ENCODE results near the gene MALL.
"Not testable (repeated sequence)": the region's sequence is repeated elsewhere in the genome, so short reads cannot be mapped to it uniquely, and the experiment has no call there.

The MALL gene

DNA sequence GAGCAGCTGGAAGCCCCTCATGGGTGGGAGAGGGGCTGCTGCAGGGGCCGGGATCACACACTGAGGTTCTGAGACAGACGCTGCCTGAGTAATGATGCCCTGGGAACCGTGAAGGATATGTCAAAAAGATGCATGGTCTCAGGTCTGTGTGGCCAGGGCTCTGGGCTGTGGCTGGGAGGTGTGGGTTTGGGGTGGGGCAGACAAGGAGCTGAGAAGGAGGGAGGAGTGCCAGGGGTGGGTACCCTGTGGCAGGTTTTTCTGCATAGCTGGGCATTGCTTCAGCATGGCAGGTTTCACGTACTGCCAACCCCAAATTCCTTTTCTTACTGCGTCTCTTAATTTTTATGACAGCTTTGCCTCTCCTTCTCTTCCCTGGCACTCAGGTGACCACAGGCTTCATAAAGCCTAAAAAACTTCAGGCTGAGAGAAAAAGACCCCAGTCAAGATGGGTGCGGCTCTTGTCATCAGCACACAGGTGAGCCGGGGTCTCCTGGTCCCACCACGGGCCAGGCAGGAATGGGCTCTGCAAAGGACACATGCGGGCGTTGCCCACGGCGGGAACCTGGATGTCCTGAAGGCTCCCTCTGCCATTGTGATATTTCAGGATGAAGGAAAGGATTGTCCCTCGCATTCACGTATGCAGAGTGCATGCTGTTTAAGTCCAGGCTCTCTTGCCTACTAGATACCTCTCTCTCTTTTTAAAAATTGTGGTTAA lies 18.0 kb downstream of the MALL start:
- DNase-seq, result no peak

DNA sequence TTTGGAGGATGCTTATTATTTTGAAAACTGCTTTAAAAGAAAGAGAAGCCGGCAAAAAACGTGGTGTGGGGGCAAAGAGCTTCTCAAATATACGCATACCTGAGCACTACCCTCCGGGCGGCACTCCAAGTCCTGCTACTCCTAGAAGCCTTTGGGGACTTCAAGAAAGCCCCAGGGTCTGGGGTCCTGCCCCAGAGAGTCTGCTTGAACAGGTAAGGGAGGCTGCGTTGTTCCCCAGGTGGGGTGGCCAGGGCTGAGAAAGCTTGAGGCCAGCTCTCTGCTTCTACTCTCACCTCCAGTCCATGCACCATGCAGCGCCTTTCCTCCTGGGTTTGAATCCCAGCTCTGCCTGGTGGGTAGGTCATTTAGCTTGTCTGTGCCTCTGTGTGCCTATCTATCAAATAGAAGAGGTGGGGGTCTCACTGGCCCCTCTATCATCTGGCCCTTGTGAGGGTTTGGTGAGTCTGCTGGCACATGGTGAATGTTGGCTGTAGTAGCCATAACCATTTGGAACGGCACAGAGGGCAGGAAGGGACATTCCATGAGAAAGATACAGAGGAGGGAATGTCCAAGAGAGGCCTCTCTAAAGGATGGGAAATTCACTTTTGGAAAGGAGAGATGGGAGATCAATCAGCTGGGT lies 19.5 kb downstream of the MALL start:
- DNase-seq, result no peak

DNA sequence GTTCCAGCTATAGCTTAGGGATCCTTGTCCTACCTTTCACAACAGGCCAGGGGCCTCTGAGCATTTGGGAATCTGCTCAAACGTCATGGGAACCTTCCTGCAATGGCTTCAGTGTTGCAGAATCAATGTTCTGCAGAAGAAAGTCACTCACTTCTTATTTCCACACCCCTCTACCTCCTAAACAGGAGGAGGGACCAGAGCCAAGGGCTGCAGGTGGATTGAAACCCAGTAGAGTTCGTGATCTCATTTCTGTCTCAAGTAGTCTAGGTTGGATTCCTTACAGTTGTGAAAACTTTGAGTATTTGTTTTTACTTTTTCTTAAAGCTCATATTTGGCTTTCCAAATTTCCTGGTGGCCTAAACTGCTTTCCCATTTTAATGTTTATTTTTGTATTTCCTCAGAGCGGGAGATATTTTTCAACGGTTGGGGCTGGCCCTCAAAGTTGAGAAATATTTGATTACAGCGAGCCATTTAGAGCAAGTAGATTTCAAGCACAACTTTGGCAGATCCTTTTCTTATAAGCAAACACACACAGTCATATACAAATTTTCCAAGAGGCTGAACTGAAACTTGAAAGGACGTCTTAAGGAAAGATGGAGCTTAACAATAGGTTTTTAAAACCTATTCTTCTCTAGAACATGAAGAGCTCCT lies 20.6 kb downstream of the MALL start:
- not testable (repeated sequence) for DNase-seq

DNA sequence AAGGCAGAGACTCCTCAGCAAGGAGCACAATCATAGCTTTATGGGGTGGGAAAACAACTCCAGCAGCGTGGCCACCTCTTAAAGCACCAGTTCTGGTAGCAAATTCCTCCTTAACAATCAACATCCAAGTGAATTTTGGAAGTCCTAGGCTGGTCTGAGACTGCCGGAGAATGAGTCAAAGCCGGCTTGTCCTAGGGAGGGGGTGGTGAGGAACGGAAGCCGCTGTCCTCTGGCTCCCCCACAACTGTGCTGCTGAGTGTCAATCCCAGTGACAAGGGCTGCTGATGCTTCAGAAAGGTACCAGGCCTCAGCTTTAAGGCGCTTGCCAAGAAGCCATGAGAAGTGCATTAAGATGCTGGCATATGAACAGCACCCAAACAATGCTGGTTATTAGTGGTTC lies 21.7 kb downstream of the MALL start:
- not testable (repeated sequence) for DNase-seq

DNA sequence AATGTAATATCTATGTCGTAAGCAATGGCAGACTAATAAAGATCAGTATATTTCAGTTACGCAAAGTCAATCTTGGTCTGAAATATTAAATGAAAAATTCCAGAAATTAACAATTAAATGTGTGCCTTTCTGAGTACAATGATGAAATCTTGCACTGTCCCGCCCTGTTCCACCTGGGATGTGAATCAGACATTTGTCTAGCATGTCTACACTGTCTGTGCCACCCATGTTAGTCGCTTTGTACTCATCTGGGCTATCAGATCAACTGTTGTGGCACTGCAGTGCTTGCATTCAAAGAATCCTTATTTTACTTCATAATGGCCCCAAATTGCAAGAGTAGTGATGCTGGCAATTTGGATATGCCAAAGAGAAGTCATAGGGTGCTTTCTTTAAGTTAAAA lies 25.5 kb downstream of the MALL start:
- not testable (repeated sequence) for DNase-seq

DNA sequence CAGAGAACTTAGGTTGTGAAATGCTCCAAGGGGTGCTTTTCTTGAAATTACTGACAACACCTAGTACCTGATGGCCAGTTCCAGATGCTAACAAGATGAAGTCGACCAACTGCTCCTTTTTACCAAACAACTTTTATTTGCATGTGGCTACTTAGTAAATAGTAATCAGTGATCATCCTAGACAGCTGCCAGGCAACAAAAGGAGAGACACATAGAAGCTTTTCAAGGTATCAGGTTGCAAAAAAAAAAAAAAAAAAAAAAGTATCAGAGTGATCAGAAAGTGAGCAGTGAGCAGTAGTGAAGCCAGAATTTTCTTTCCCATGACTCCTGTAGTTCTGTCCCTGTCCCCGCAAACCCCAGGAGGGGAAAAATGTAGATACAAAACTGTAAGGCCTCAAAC lies 31.9 kb downstream of the MALL start:
- not testable (repeated sequence) for DNase-seq

DNA sequence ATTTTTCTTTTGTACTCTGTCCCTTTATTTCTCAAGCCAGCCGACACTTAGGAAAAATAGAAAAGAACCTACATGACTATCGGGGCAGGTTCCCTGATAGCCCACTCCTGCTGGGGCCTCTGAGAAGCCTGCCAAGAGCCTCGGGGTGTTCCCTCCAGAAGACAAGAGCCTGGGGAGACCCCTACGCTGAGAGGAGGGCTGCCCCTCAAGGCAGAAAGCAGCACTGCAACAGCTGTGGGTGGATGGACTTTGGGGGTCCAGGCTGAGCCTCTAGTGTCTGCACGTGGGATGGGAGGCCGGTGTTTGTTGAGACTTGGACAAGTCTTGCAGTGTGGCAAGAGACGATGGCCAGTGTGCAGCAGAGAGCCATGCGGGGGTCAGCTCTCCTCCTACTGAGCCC lies 32.5 kb downstream of the MALL start:
- not testable (repeated sequence) for DNase-seq

DNA sequence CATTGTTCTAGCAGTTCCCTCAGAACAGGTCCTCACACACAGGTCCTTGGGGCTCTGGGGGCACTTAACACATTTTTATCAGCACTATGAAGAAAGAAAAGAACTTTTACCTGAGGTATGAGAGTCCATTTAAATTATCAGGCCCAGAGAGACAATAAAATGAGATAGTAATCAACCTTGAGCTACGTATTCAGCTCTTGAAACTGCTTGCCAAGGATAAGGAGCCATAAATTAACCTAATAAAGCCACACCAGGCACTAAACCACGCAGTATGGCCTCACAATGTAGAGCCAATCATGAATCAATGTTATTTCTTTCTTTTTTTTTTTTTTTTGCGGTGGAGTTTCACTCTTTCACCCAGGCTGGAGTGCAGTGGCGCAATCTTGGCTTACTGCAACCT lies 37.5 kb downstream of the MALL start:
- not testable (repeated sequence) for DNase-seq

DNA sequence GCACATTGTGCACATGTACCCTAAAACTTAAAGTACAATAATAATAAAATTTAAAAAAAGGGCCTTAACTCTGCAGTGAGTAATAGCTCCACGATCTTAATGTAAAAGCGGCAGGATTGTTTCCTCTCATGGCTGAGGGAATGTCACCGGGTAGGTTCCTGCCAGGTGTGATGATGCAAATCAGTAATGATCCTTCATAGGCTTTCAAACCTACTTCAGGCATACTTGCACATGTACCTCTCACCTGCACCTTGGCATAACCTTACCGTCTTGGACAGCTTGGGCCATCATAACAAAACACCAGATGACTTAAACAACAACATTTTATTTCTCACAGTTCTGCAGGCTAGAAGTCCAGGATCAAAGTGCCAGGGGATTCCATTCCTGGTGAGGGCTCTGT lies 39.7 kb downstream of the MALL start:
- DNase-seq, result not testable (repeated sequence)

DNA sequence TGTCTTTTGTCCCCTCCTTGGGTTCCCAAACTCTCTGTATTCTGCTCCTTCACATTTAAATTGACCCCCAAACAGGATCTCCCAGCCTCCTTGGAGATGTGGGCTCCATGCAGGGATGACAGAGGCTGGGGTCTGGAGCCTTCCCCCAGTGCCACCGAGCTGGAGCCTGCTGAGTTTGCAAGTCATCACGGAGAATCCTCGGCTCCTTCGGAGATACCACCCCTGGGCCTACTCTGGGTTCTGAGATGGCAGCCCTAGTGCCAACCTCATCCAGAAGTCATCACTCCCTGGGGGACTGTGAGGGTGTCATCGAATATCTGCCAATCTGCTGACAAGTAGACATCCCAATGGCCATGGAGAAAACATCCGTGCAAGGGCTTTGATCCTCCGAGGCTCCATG lies 45.8 kb downstream of the MALL start:
- DNase-seq, result not testable (repeated sequence)

DNA sequence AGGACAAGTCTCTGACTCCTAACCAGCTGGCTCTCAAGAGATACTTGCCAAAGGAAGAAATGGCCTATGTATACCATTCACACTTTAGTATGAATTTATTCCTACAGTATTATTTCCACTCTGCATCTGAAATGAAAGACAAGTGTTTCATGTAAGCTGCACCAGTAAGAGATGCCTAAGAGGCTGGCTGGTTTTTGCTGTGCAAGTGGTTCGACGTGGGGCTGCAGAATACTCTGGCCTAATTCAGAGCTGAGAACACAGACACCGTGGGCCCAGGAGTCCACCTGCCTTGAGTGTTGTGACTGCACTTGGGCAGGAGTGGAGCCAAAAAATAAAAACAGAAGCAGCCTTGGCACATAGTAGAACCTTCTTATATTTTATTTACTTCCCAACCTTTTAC lies 47.5 kb downstream of the MALL start:
- not testable (repeated sequence) for DNase-seq

DNA sequence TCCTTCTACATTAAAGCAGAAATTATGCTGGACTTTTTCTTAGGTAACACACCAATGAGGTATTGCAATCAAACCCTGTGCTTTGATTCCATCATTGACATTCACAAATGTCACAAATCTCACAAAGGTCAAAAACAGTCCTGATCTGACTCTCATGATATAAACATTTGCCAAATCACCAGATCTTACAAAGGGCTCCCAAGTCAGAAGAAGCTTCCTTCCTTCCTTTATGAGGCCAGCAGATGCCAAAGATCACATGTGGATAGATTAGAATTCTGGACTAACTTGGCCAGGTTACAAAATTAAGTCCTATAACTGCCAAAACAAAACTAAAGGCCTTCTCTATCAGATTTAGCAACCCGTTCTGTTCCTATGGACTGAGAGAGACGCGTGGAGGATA lies 53.3 kb downstream of the MALL start:
- not testable (repeated sequence) for DNase-seq

DNA sequence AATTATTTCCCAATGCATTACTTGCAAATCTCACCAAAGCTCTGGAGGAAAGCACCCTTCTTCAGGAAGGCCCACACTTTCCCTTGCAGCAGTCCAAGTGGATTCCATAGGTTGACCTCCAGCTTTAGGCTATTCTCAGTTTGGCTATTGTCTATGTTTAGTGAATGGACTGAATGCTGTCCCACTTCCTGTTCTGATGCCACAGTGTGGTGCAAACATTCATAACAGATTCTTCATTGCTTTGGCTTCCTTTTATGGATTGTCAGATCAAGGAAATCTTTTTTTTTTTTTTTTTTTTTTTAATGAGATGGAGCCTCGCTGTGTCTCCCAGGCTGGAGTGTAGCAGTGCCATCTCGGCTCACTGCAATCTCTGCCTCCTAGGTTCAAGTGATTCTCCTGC lies 55.1 kb downstream of the MALL start:
- DNase-seq, result not testable (repeated sequence)

DNA sequence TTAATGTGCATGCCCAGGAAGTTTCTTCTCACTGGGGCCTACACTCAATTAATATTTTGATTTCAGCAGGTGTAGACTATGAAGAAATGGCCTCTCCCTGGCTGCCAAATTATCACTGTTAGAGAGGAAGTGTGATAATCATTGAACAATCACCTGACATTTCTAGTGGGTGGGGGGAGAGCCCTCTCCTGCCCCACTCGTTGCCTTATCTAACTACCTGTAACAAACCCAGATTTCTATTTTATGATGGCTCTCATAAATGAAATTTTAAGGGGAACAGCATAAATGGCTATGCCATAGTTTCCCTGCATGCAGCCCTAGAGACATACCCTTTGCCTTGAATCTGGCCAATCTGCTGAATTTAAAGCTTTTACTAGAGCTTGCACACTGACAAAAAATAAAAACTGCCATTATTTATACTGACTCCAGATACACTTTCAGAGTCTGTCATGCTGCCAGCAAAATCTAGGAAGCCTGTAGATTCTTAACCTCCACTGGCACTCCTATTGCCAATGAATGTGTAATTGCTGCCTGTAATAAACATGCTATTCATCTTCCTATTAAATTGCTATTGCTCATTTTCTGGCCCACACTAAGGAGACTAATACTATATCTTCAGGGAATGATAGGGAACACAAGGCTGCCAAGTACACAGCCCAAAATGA lies 55.8 kb downstream of the MALL start:
- not testable (repeated sequence) for DNase-seq

DNA sequence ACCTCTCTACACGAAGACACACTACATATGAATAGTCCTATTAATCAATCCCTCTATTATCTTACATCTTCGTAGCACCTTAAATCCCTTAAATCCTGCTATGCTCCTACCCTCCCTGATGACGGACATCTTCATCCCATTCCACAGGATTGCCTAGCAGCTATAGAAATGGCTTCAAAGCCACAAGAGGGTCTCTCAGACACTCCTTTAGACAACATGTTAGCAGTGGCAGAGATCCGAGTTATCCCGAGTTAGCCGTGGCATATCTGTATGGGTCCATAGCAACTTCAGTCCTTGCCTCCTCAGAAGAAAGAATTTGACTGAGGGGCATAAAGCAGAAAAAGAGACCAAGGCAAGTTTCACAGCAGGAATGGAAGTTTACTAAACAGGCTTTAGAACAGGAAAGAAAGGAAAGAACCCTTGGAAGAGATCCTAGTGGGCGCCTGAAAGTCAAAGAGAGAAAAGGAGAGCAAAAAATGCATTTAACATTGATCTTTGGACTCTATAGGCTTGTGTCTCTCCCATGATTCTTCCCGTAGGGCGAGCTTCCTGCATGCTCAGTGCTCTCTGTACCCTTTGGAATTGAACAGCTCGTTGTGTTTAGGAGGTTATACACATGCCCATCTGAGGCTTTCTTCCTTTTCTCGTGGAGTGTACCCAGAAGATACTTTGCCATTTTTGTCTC lies 56.5 kb downstream of the MALL start:
- not testable (repeated sequence) for DNase-seq

DNA sequence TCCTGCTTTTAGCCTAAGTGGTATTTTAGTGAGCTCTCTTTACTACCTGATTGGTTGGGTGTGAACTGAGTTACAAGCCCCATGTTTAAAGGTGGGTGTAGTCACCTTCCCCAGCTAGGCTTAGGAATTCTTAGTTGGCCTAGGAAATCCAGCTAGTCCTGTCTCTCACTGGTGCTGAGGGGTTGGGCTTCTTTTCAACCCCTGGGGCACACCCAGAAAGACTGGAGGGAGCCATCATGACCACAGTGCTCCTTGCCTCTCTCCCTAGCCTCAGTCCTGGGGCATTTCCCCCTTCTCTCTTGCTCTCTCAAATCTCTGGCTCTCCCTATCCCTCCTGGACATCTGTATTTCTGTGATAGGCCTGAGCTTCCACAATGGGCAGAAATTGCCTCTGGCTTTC lies 57.6 kb downstream of the MALL start:
- not testable (repeated sequence) for DNase-seq

DNA sequence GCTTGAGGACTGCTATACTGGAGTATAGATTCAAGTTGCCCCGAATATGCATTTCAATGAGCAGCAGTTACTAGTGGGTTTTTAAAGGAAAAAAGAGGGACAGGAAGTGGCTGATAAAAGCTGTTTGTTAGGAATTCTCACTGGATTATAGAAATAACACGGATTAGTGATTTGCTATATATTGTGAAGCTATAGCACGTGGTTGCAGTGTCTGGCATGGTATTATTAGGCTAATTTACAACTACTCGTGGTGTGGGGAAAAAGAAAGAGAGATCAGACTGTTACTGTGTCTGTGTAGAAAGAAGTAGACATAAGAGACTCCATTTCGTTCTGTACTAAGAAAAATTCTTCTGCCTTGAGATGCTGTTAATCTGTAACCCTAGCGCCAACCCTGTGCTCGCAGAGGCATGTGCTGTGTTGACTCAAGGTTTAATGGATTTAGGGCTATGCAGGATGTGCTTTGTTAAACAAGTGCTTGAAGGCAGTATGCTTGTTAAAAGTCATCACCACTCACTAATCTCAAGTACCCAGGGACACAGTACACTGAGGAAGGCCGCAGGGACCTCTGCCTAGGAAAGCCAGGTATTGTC lies 59.7 kb downstream of the MALL start:
- not testable (repeated sequence) for DNase-seq

DNA sequence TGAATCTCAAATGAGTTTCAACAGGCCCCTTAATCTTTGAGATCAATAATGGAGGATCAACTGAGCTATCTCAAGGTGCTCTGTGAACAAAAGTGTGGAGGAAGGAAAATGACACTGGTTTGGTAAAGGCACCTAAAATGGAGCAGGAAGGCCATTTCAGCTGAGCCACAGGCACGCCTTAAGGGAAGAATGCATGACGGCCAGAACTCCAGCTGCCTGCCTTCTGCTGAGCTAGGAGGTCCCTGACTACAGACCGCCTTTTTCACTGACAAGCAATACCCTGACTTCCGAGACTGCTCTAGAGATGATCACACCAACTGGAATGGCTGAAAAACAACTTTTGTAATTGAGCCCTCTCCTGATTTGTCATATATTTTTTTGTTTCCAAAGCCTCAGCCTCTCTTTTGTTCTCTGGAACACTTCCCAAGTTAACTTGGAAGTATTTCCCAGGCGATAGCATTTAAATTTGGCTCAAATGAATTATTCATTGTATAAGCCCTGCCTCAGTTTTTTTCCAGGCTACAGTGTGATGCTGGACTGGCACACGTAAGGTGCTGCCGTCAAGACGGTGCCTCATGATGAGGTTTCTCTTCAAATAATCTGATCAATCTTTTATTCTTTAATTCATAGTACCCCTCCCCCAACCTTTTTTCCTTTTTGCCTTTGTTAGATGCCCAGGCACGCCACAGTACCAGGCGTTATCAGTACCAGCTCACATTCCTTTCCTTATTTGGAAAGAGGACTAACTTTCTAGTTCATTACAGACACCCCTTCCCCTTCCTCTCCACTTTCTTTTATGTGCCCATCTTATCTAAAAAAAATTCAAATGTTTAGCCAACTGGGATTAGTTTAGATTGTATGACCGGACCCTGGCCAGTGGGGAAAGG lies 60.9 kb downstream of the MALL start:
- DNase-seq, result not testable (repeated sequence)

DNA sequence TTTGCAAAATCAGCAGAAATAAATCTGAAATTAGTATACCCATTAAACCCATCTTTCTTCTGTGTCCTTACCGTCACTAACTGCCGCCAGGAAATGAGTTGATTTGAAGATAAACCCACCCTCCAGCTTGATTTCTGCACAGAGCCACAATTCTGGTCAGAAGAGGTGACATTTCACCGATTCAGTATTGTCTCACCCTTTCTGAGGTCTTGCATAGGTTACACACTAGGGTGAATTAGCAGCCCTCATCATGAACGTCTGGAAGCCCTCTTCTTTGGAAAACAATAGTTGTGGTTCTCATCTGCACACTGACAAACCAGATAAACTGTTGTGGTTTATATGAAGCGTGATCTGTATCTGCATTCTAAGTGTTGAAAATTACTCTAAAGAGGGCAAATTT lies 61.9 kb downstream of the MALL start:
- not testable (repeated sequence) for DNase-seq

DNA sequence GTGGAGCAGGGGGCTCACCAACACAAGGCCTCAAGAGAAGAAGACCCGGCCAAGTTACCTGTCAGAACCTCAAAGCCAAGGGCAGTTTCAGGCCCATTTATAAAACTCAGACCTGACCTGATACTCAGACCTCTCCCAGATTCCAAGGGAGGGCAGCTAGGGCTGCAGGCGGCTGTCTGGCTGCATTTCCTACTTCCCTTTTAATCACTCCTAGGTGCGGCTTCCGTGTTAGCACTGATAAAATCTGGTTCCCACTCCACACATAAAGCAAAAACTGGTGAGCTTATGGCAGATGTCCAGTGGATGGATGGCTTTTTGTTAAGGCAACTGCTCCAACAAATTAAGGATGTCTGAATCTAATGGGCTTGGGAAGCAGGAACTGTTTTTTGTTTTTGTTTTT lies 63.5 kb downstream of the MALL start:
- DNase-seq, result not testable (repeated sequence)

DNA sequence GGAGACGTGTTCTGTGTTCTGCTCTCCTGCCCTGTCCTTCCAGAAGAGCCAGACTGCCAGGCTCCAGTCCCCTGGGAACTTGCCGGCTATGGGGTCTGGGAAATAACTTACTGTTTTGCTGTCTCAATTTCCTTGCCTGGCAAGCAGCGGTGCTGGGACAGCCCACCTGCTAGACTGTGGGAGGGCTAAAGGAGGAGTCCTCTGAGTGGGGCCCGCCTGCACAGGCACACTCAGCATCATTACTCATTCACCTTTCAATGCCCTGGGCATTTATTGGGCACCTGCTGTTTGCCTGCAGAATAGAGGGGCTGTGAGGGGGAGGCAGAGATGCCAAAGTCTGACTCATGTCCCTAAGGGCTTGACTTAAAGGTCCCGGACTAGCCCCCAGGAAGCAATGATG lies 65.4 kb downstream of the MALL start:
- DNase-seq, result not testable (repeated sequence)
